ENCODE data around the gene BEND6. TPM values are rescaled to one million over a fixed set of nuclear protein-coding genes. Genes with fewer than 3 reads are reported as not detected.
A peak's percentile ranks its signal among the peaks of the same experiment; 100 is the strongest.
"Not testable (repeated sequence)": the region's sequence is repeated elsewhere in the genome, so short reads cannot be mapped to it uniquely, and the experiment has no call there.

Gene BEND6
- total RNA-seq, 5 donors from 2014 or later (not counting 1 experiment from before 2014, with no cell fraction given) = not detected

DNA sequence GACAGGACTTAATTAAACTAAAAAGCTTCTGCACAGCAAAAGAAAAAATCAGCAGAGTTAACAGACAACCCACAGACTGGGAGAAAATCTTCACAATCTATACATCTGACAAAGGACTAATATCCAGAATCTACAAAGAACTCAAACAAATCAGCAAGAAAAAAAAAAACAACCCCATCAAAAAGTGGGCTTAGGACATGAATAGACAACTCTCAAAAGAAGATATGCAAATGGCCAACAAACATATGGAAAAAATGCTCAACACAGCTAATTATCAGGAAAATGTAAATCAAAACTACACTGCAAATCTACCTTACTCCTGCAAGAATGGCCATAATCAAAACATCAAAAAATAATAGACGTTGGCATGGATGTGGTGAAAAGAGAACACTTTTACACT is 89.2 kb downstream of the BEND6 start:
- WGBS (ENCODE audit: insufficient coverage) = no CpG with 5 or more reads among the region's 1 CpG
- Mint-ChIP-seq H3K4me1 (peaks cover 16 to 20% (median 19%) of the 10 kb centered on the region in 3 donors), H3K27me3 (peaks cover 18 to 21% of the 10 kb centered on the region in 2 donors)
- not testable (repeated sequence) for H3K4me3 ChIP-seq (ENCODE audit: control insufficient read depth in 1 of 2, extremely low read depth in 1 of 2, low read length in 1 of 2); H3K27ac ChIP-seq (ENCODE audit: low read length); H3K9me3 ChIP-seq; H3K9me3 Mint-ChIP-seq; ATAC-seq (replicated peaks in 1 of 4); H3K27ac Mint-ChIP-seq; H3K36me3 Mint-ChIP-seq; DNase-seq; H3K4me3 Mint-ChIP-seq; H3K36me3 ChIP-seq (ENCODE audit: control insufficient read depth in 2 of 2, extremely low read depth in 1 of 2, insufficient read depth in 1 of 2, low read length in 1 of 2)
- CTCF ChIA-PET = interaction anchor here in 1 of 2 donors (0.7 kb wide), 2 partner anchors 193 to 223 kb away, joined by 4 read pairs; no protein-coding TSS in a partner anchor
- peaks cover 4 to 10% of the 10 kb centered on the region in 2 experiments for H3K4me1 ChIP-seq (ENCODE audit: control insufficient read depth in 1 of 2, extremely low read depth in 1 of 2, insufficient read depth in 2 of 2, low read length in 2 of 2)
- POLR2A ChIA-PET = interaction anchor here in 1 of 2 donors (0.7 kb wide), 1 partner anchor 10 kb away, joined by 8 read pairs; no protein-coding TSS in a partner anchor
- H3K27me3 ChIP-seq (replicated peaks in 1 of 2; ENCODE audit: control insufficient read depth in 2 of 2, extremely low read depth in 1 of 2, insufficient read depth in 2 of 2, low read length in 1 of 2) = peaks cover 0 to 15% of the 10 kb centered on the region in 2 experiments

DNA sequence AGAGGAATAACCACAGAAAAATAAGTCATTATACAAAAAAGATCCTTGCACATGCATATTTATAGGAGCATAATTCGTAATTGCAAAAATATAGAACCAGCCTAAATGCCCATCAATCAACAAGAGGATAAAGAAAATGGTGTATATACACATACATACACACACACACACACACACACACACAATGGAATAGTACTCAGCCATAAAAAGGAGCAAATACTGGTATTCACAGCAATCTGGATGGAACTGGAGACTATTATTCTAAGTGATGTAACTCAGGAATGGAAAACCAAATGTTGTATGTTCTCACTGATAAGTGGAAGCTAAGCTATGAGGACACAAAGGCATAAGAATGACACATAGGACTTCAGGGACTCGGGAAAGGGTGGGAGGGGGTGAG is 89.7 kb downstream of the BEND6 start:
- no peak overlapping the region for H3K27ac Mint-ChIP-seq
- ATAC-seq (replicated peaks in 1 of 4) (no peak), DNase-seq (no peak)
- POLR2A ChIA-PET = interaction anchor here in 1 of 2 donors (0.7 kb wide), 2 partner anchors 9 to 100 kb away, joined by 3 to 8 read pairs; no protein-coding TSS in a partner anchor
- Histone ChIP-seq H3K9me3 (no peaks in the 10 kb centered on the region), H3K4me3 (ENCODE audit: control insufficient read depth in 1 of 2, extremely low read depth in 1 of 2, low read length in 1 of 2) (no peak overlapping the region), H3K27ac (ENCODE audit: low read length) (no peak overlapping the region), H3K4me1 (ENCODE audit: control insufficient read depth in 1 of 2, extremely low read depth in 1 of 2, insufficient read depth in 2 of 2, low read length in 2 of 2) (peaks cover 4 to 10% of the 10 kb centered on the region in 2 experiments), H3K27me3 (replicated peaks in 1 of 2; ENCODE audit: control insufficient read depth in 2 of 2, extremely low read depth in 1 of 2, insufficient read depth in 2 of 2, low read length in 1 of 2) (peaks cover 0 to 15% of the 10 kb centered on the region in 2 experiments), H3K36me3 (ENCODE audit: control insufficient read depth in 2 of 2, extremely low read depth in 1 of 2, insufficient read depth in 1 of 2, low read length in 1 of 2) (no peaks in the 10 kb centered on the region)
- no peaks in the 10 kb centered on the region for H3K9me3 Mint-ChIP-seq
- H3K27me3 Mint-ChIP-seq = peaks cover 18 to 21% of the 10 kb centered on the region in 2 donors
- H3K4me1 Mint-ChIP-seq = peaks cover 21 to 25% (median 24%) of the 10 kb centered on the region in 3 donors
- no peak overlapping the region for H3K4me3 Mint-ChIP-seq
- WGBS (ENCODE audit: insufficient coverage) = no CpG with 5 or more reads among the region's 2 CpGs
- CTCF ChIA-PET = interaction anchor here (0.6 to 0.7 kb wide), 2 partner anchors 142 to 222 kb away, joined by 3 to 4 read pairs; no protein-coding TSS in a partner anchor
- H3K36me3 Mint-ChIP-seq = peaks cover 5% of the 10 kb centered on the region

DNA sequence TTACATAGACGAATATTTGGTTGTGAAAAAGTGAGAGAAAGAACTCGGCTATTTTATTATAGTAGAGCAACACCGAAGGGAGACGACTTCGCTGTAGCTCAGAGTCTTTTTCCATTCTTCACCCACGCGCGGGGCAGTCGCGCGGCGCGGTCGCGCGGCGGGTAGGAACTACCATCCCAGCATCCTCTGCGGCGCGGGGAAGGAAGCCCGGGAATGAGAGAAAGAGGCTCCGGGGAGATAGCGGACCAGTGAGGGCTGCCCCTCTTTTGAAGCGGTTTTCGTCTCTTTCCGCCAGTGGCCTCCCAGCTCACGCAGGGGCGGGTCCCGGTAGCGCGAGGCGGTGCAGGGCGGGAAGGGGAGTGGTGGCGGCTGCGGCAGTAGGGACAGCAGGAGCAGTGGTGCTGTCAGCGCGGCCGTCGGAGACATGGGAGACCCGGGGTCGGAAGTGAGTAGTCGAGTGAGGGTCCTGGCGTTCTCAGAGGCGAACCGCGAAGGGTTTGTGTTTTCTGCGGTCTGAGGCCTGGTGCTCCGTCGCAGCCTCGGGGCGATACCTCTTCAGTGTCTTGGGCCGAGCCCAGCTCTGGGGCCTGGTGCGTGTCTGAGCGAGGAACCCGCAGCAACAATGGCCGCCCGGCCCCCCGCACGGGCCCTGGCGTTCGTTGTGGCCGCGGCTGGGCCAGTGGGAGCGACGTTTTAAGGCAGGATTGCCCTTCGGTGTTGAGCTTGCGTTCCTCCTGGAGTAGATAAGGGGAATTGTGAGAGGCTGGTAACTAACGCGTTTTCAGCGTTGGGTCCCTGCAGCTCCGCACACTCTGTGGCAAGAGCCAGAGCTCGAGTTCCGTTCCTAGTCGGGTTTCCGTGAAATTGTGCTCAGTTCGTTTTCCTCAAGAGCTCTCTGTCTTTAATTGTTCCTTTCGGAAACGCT is 91.7 kb downstream of the BEND6 start, which contains the start of gene KIAA1586:
Gene KIAA1586 (plus strand): TSS at position 362 of the 925 bp plus-strand sequence. CDS start 63 bp downstream, at position 425.
- ATAC-seq (replicated peaks in 1 of 4) (peak; percentile 91 to 96 (median 94)), DNase-seq (peak; percentile 49 to 86 (median 65))
- Mint-ChIP-seq H3K27ac (peak within 1 kb of the TSS; percentile 90 to 91), H3K4me3 (peak within 1 kb of the TSS; percentile 96 to 98 (median 97)), H3K36me3 (peaks cover 13% of the 10 kb centered on the region), H3K4me1 (peaks cover 30 to 33% (median 32%) of the 10 kb centered on the region in 3 donors)
- H3K9me3 ChIP-seq; H3K27me3 Mint-ChIP-seq; H3K36me3 ChIP-seq (ENCODE audit: control insufficient read depth in 2 of 2, extremely low read depth in 1 of 2, insufficient read depth in 1 of 2, low read length in 1 of 2); H3K9me3 Mint-ChIP-seq; H3K27me3 ChIP-seq (replicated peaks in 1 of 2; ENCODE audit: control insufficient read depth in 2 of 2, extremely low read depth in 1 of 2, insufficient read depth in 2 of 2, low read length in 1 of 2): not testable (repeated sequence)
- ChIA-PET POLR2A (interaction anchor here in 1 of 2 donors (0.6 kb wide), 3 partner anchors 11 to 71 kb away, joined by 3 read pairs; no protein-coding TSS in a partner anchor), CTCF (interaction anchor here (0.6 to 1.4 kb wide), 5 partner anchors 25 to 270 kb away, joined by 3 to 5 read pairs (median 3); no protein-coding TSS in a partner anchor)
- Histone ChIP-seq H3K27ac (ENCODE audit: low read length) (peak within 1 kb of the TSS; percentile 27), H3K4me3 (ENCODE audit: control insufficient read depth in 1 of 2, extremely low read depth in 1 of 2, low read length in 1 of 2) (peak within 1 kb of the TSS; percentile 35 to 67), H3K4me1 (ENCODE audit: control insufficient read depth in 1 of 2, extremely low read depth in 1 of 2, insufficient read depth in 2 of 2, low read length in 2 of 2) (peaks cover 4 to 10% of the 10 kb centered on the region in 2 experiments)
- WGBS (ENCODE audit: insufficient coverage) = under 1% methylated on average over 30 of the region's 78 CpGs

DNA sequence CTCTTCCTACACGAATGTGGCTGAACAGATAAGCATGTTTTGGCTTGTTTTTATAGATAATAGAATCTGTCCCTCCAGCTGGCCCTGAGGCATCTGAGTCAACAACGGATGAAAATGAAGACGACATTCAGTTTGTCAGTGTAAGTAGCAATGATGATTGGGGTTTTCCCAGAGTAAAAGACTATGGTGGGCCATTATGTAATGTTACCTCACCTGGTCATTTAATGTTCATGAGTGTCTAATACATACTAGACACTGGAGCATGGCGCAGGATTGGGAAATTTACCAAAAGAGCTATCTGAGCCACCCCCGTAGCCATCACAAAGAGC is 92.3 kb downstream of the BEND6 start:
- WGBS (ENCODE audit: insufficient coverage) = no CpG with 5 or more reads among the region's 5 CpGs
- Mint-ChIP-seq H3K36me3 (peaks cover 14% of the 10 kb centered on the region), H3K4me1 (peaks cover 30 to 33% (median 32%) of the 10 kb centered on the region in 3 donors)
- H3K9me3 ChIP-seq; H3K27ac Mint-ChIP-seq; H3K4me3 ChIP-seq (ENCODE audit: control insufficient read depth in 1 of 2, extremely low read depth in 1 of 2, low read length in 1 of 2); H3K27ac ChIP-seq (ENCODE audit: low read length); CTCF ChIA-PET; H3K27me3 Mint-ChIP-seq; H3K4me3 Mint-ChIP-seq; H3K9me3 Mint-ChIP-seq; POLR2A ChIA-PET; DNase-seq; H3K27me3 ChIP-seq (replicated peaks in 1 of 2; ENCODE audit: control insufficient read depth in 2 of 2, extremely low read depth in 1 of 2, insufficient read depth in 2 of 2, low read length in 1 of 2): not testable (repeated sequence)
- ATAC-seq (replicated peaks in 1 of 4) = peak in 3 of 4 experiments; percentile 3 to 26 (median 5)
- H3K36me3 ChIP-seq (ENCODE audit: control insufficient read depth in 2 of 2, extremely low read depth in 1 of 2, insufficient read depth in 1 of 2, low read length in 1 of 2) = peaks cover 0 to 11% of the 10 kb centered on the region in 2 donors
- peaks cover 4 to 10% of the 10 kb centered on the region in 2 experiments for H3K4me1 ChIP-seq (ENCODE audit: control insufficient read depth in 1 of 2, extremely low read depth in 1 of 2, insufficient read depth in 2 of 2, low read length in 2 of 2)

DNA sequence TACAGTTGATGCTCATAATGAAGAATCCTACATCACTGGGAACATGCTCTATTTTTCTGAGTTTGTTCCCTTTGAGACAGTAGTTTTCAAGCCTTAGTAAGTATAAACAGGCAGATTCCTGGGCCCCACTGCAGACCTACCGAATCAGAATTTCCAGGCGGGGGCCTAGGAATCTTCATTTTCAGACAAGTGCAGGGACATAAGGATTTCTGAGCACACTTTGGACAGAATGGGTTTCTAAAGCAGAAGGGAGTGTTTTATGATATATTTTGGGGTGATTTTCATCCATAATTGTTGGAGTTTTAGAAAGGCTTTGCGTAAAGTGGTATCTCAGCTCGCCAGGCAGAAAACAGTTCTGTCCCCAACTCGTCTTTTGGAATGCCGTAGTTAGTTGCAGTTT is 93.0 kb downstream of the BEND6 start:
- H3K4me3 ChIP-seq (ENCODE audit: control insufficient read depth in 1 of 2, extremely low read depth in 1 of 2, low read length in 1 of 2); ATAC-seq (replicated peaks in 1 of 4); H3K27me3 ChIP-seq (replicated peaks in 1 of 2; ENCODE audit: control insufficient read depth in 2 of 2, extremely low read depth in 1 of 2, insufficient read depth in 2 of 2, low read length in 1 of 2); H3K9me3 ChIP-seq; H3K27ac ChIP-seq (ENCODE audit: low read length); POLR2A ChIA-PET; H3K27me3 Mint-ChIP-seq; DNase-seq; CTCF ChIA-PET; H3K9me3 Mint-ChIP-seq: not testable (repeated sequence)
- peaks cover 30 to 33% (median 32%) of the 10 kb centered on the region in 3 donors for H3K4me1 Mint-ChIP-seq
- Histone ChIP-seq H3K36me3 (ENCODE audit: control insufficient read depth in 2 of 2, extremely low read depth in 1 of 2, insufficient read depth in 1 of 2, low read length in 1 of 2) (peaks cover 0 to 16% of the 10 kb centered on the region in 2 donors), H3K4me1 (ENCODE audit: control insufficient read depth in 1 of 2, extremely low read depth in 1 of 2, insufficient read depth in 2 of 2, low read length in 2 of 2) (peaks cover 4 to 10% of the 10 kb centered on the region in 2 experiments)
- WGBS (ENCODE audit: insufficient coverage) = 95% methylated on average over 4 of the region's 6 CpGs
- peaks cover 17% of the 10 kb centered on the region for H3K36me3 Mint-ChIP-seq
- H3K27ac Mint-ChIP-seq = peak overlapping the region; percentile 73 to 83
- H3K4me3 Mint-ChIP-seq = peak overlapping the region; percentile 53 to 71 (median 55)

DNA sequence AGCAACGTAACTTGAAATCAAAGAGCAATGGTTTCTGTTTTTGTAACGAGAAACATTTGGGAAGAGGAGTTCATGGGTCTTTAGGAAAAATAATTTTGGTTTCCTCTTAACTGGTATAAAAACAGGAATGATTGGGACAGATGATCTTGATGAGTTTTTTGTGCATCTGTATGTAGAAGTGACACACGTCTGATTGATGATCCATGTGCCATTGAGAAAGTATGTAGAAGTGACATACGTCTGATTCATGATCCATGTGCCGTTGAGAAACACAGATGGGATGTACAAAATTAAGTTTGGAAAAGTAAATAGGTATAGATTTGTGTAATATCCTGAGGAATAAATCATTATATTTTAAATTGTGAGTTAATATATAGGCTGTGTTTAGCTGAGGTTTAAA is 93.7 kb downstream of the BEND6 start:
- peak overlapping the region; percentile 53 to 71 (median 55) for H3K4me3 Mint-ChIP-seq
- CTCF ChIA-PET = no interaction called here
- peak overlapping the region; percentile 73 to 83 for H3K27ac Mint-ChIP-seq
- DNase-seq (no peak), ATAC-seq (replicated peaks in 1 of 4) (no peak)
- Histone ChIP-seq H3K4me3 (ENCODE audit: control insufficient read depth in 1 of 2, extremely low read depth in 1 of 2, low read length in 1 of 2) (no peak overlapping the region), H3K4me1 (ENCODE audit: control insufficient read depth in 1 of 2, extremely low read depth in 1 of 2, insufficient read depth in 2 of 2, low read length in 2 of 2) (peaks cover 4 to 10% of the 10 kb centered on the region in 2 experiments), H3K36me3 (ENCODE audit: control insufficient read depth in 2 of 2, extremely low read depth in 1 of 2, insufficient read depth in 1 of 2, low read length in 1 of 2) (peaks cover 0 to 23% of the 10 kb centered on the region in 2 donors), H3K9me3 (no peaks in the 10 kb centered on the region), H3K27ac (ENCODE audit: low read length) (no peak overlapping the region), H3K27me3 (replicated peaks in 1 of 2; ENCODE audit: control insufficient read depth in 2 of 2, extremely low read depth in 1 of 2, insufficient read depth in 2 of 2, low read length in 1 of 2) (no peaks in the 10 kb centered on the region)
- H3K4me1 Mint-ChIP-seq = peaks cover 30 to 33% (median 32%) of the 10 kb centered on the region in 3 donors
- POLR2A ChIA-PET = no interaction called here
- H3K27me3 Mint-ChIP-seq = no peaks in the 10 kb centered on the region
- peaks cover 24% of the 10 kb centered on the region for H3K36me3 Mint-ChIP-seq
- H3K9me3 Mint-ChIP-seq = no peaks in the 10 kb centered on the region
- WGBS (ENCODE audit: insufficient coverage) = 93% methylated on average over 3 of the region's 5 CpGs
